Loucy (cell line): ENCODE results near the gene FLT1.

Source experiments
- H2AFZ ChIP-seq: fragments of 200-600 bp; sonication (generic); 2 replicates; pipeline ENCODE4 v1.6.0; 2016; ENCODE audit warnings: antibody characterized with exemption, mild to moderate bottlenecking, low read length, moderate library complexity
- H3F3A ChIP-seq: fragments of 200-600 bp; 2 replicates; pipeline ENCODE4 v1.6.0; 2016; ENCODE audit warnings: antibody characterized with exemption, low read depth, mild to moderate bottlenecking
- H3K27me3 ChIP-seq: fragments of 200-600 bp; sonication (generic); 2 replicates; pipeline ENCODE4 v1.6.1; 2014; ENCODE audit warnings: low read length, mild to moderate bottlenecking; ENCODE audit not compliant: insufficient read depth, poor library complexity, severe bottlenecking
- H3K36me3 ChIP-seq: fragments of 200-600 bp; sonication (generic); 2 replicates; pipeline ENCODE4 v1.6.1; 2016; ENCODE audit warnings: low read length; ENCODE audit not compliant: insufficient read depth
- H3K4me1 ChIP-seq: fragments of 200-600 bp; sonication (generic); 2 replicates; pipeline ENCODE4 v1.5.1; 2014; ENCODE audit warnings: low read length, mild to moderate bottlenecking; ENCODE audit not compliant: insufficient read depth, poor library complexity, severe bottlenecking
- H3K4me2 ChIP-seq: fragments of 200-600 bp; sonication (generic); 2 replicates; pipeline ENCODE4 v1.6.0; 2014; ENCODE audit warnings: antibody characterized with exemption, low read length, low read depth, mild to moderate bottlenecking; ENCODE audit not compliant: poor library complexity, severe bottlenecking
- H3K4me3 ChIP-seq: fragments of 200-600 bp; sonication (generic); 2 replicates; pipeline ENCODE4 v1.5.1; 2014; ENCODE audit warnings: low read length, mild to moderate bottlenecking, mixed read lengths; ENCODE audit not compliant: poor library complexity, severe bottlenecking
- H3K79me2 ChIP-seq: fragments of 200-600 bp; sonication (generic); 2 replicates; pipeline ENCODE4 v1.6.1; 2014; ENCODE audit warnings: low read length; ENCODE audit not compliant: insufficient read depth
- H3K9ac ChIP-seq: fragments of 200-600 bp; sonication (generic); 2 replicates; pipeline ENCODE4 v1.6.0; 2014; ENCODE audit warnings: mild to moderate bottlenecking, low read depth, low read length, moderate library complexity; ENCODE audit not compliant: poor library complexity, severe bottlenecking
- H3K9me2 ChIP-seq: fragments of 200-600 bp; sonication (generic); replicated peaks from 2 replicates; pipeline ENCODE4 v1.6.1; 2016; ENCODE audit warnings: low read depth, low read length, mixed read lengths
- H3K9me3 ChIP-seq: fragments of 200-600 bp; sonication (generic); 2 replicates; pipeline ENCODE4 v1.6.1; 2014; ENCODE audit warnings: mild to moderate bottlenecking, antibody characterized with exemption, low read length, low read depth; ENCODE audit not compliant: insufficient read depth
- H4K20me1 ChIP-seq: fragments of 200-600 bp; sonication (generic); 2 replicates; pipeline ENCODE4 v1.6.0; 2014; ENCODE audit warnings: antibody characterized with exemption, low read length, mild to moderate bottlenecking; ENCODE audit not compliant: insufficient read depth, poor library complexity, severe bottlenecking
- CTCF ChIP-seq: fragments of 200-600 bp; sonication (generic); conservative IDR thresholded peaks from 2 replicates; pipeline ENCODE4 v1.5.1; 2014; ENCODE audit warnings: mild to moderate bottlenecking, antibody characterized with exemption, low read length
- EZH2phosphoT487 ChIP-seq: fragments of 200-600 bp; IDR thresholded peaks from 2 replicates; pipeline ENCODE4 v1.6.1; 2018; ENCODE audit warnings: antibody characterized with exemption, mild to moderate bottlenecking, moderate library complexity, borderline replicate concordance

FLT1 gene

GRCh38 chr13:28385362-28385761 is 109.6 kb downstream of the FLT1 start:
- H4K20me1 ChIP-seq: no peaks in the 10 kb centered on the region
- no peaks in the 10 kb centered on the region for H3K79me2 ChIP-seq
- H3K9ac ChIP-seq: no peak overlapping the region
- no peaks in the 10 kb centered on the region for H3F3A ChIP-seq
- no peaks in the 10 kb centered on the region for H3K9me2 ChIP-seq
- H3K4me3 ChIP-seq: no peak overlapping the region
- H3K27me3 ChIP-seq: no peaks in the 10 kb centered on the region
- H3K4me1 ChIP-seq: no peaks in the 10 kb centered on the region
- TF ChIP-seq EZH2phosphoT487 (no peak), CTCF (no peak)
- H3K4me2 ChIP-seq: no peak overlapping the region
- H3K9me3 ChIP-seq: no peaks in the 10 kb centered on the region
- no peak overlapping the region for H2AFZ ChIP-seq
- H3K36me3 ChIP-seq: peaks cover 68% of the 10 kb centered on the region

- TF ChIP-seq CTCF: no peak
- no peak for TF ChIP-seq EZH2phosphoT487
- Histone ChIP-seq H3K4me1 (peaks cover 5% of the 10 kb centered on the region), H3K9me2 (no peaks in the 10 kb centered on the region), H3F3A (no peaks in the 10 kb centered on the region), H3K27me3 (no peaks in the 10 kb centered on the region), H4K20me1 (no peaks in the 10 kb centered on the region), H3K4me2 (no peak overlapping the region), H3K36me3 (peaks cover 63% of the 10 kb centered on the region), H3K4me3 (no peak overlapping the region), H3K9ac (no peak overlapping the region), H2AFZ (no peak overlapping the region), H3K9me3 (no peaks in the 10 kb centered on the region), H3K79me2 (no peaks in the 10 kb centered on the region)
These were observed 110.1 kb downstream of the FLT1 start for GRCh38 chr13:28384789-28385188.

- peaks cover 12% of the 10 kb centered on the region for H3K4me1 ChIP-seq
- H3K9ac ChIP-seq: no peak overlapping the region
- H2AFZ ChIP-seq: no peak overlapping the region
- no peaks in the 10 kb centered on the region for H3K9me2 ChIP-seq
- no peaks in the 10 kb centered on the region for H4K20me1 ChIP-seq
- H3K79me2 ChIP-seq: no peaks in the 10 kb centered on the region
- H3K4me3 ChIP-seq: no peak overlapping the region
- H3K9me3 ChIP-seq: no peaks in the 10 kb centered on the region
- H3F3A ChIP-seq: no peaks in the 10 kb centered on the region
- H3K36me3 ChIP-seq: peaks cover 37% of the 10 kb centered on the region; the same call in 1 of the 2 replicates
- no peaks in the 10 kb centered on the region for H3K27me3 ChIP-seq
- no peak for TF ChIP-seq EZH2phosphoT487
- TF ChIP-seq CTCF: no peak
- no peak overlapping the region for H3K4me2 ChIP-seq
These were observed 114.6 kb downstream of the FLT1 start for GRCh38 chr13:28380319-28380718.
